GOT3 (cell line): ENCODE results near the gene APCDD1.

Source experiments
- DNase-seq: peaks from one replicate; lab custom pipeline; 2025; ENCODE audit warnings: mixed read lengths; lab: John Stamatoyannopoulos, UW

APCDD1 gene

GRCh38 chr18:10453806-10454680 lies at the start of gene APCDD1:
TSS of gene APCDD1 (plus strand) at chr18:10454635. CDS start at chr18:10454982, 347 bp downstream.
- DNase-seq = no peak

- no peak for DNase-seq
Observed at GRCh38 chr18:10405014-10405493, 49.4 kb upstream of the APCDD1 start.

- DNase-seq = no peak
Observed at GRCh38 chr18:10405816-10406663, 48.4 kb upstream of the APCDD1 start.

- no peak for DNase-seq
Observed at GRCh38 chr18:10408131-10408530, 46.3 kb upstream of the APCDD1 start.

GRCh38 chr18:10409041-10409440 lies 45.4 kb upstream of the APCDD1 start:
- no peak for DNase-seq

- no peak for DNase-seq
Observed at GRCh38 chr18:10410472-10411308, 43.7 kb upstream of the APCDD1 start.

GRCh38 chr18:10412933-10413332 lies 41.5 kb upstream of the APCDD1 start:
- DNase-seq = no peak

- no peak for DNase-seq
Observed at GRCh38 chr18:10413722-10414121, 40.7 kb upstream of the APCDD1 start.

- DNase-seq = no peak
Observed at GRCh38 chr18:10414293-10414842, 40.1 kb upstream of the APCDD1 start.

- no peak for DNase-seq
Observed at GRCh38 chr18:10416065-10416464, 38.4 kb upstream of the APCDD1 start.

- DNase-seq = no peak
Observed at GRCh38 chr18:10417191-10417590, 37.2 kb upstream of the APCDD1 start.

- DNase-seq = no peak
Observed at GRCh38 chr18:10417664-10418063, 36.8 kb upstream of the APCDD1 start.

- no peak for DNase-seq
Observed at GRCh38 chr18:10418836-10419235, 35.6 kb upstream of the APCDD1 start.

- DNase-seq = no peak
Observed at GRCh38 chr18:10419420-10420103, 34.9 kb upstream of the APCDD1 start.

GRCh38 chr18:10420561-10421352 lies 33.7 kb upstream of the APCDD1 start:
- no peak for DNase-seq

GRCh38 chr18:10421859-10422258 lies 32.6 kb upstream of the APCDD1 start:
- no peak for DNase-seq

GRCh38 chr18:10422731-10423130 lies 31.7 kb upstream of the APCDD1 start:
- no peak for DNase-seq

GRCh38 chr18:10424585-10425307 lies 29.7 kb upstream of the APCDD1 start:
- DNase-seq = no peak

- no peak for DNase-seq
Observed at GRCh38 chr18:10430677-10431076, 23.8 kb upstream of the APCDD1 start.
